Measurements from ENCODE around the gene ZNF45.
A peak's percentile ranks its signal among the peaks of the same experiment; 100 is the strongest.

Gene ZNF45
- long read RNA-seq, partial matches to known transcripts, result 4 of 24 reads
- long read RNA-seq, other reads (novel, unspliced or antisense), result 19 of 24 reads

- peak within 1 kb of the TSS; percentile 84 for H3K27ac ChIP-seq (replicated peaks)
- peak; percentile 73 to 93 for DNase-seq (ENCODE audit: low read depth in 1 of 2, low spot score in 1 of 2)
- TF ChIP-seq SPI1 (IDR thresholded peaks at IDR 0.05; ENCODE audit: borderline replicate concordance, low read depth) (peak; percentile 90), POLR2AphosphoS5 (IDR thresholded peaks at IDR 0.05; ENCODE audit: low read depth) (peak; percentile 29; the same call in 1 of the 2 replicates), GABPA (IDR thresholded peaks at IDR 0.05; ENCODE audit: low read depth) (peak; percentile 94), REST (IDR thresholded peaks at IDR 0.05; ENCODE audit: insufficient replicate concordance, low read depth) (no peak)
- H3K4me3 ChIP-seq (replicated peaks; ENCODE audit: insufficient read depth, low read length), result peak within 1 kb of the TSS; percentile 69
- H3K27me3 ChIP-seq (ENCODE audit: insufficient read depth, poor library complexity, severe bottlenecking), result no peaks in the 10 kb centered on the region
Observed at GRCh38 chr19:43934985-43935708, at the start of gene ZNF45. ZNF45 (minus strand) TSS chr19:43935282; CDS start chr19:43922185, 13,097 bp downstream.

- peak in 1 of 2 experiments; percentile 12 for DNase-seq (ENCODE audit: low read depth in 1 of 2, low spot score in 1 of 2)
- TF ChIP-seq POLR2AphosphoS5 (IDR thresholded peaks at IDR 0.05; ENCODE audit: low read depth), result no peak
- TF ChIP-seq GABPA (IDR thresholded peaks at IDR 0.05; ENCODE audit: low read depth), result no peak
- TF ChIP-seq REST (IDR thresholded peaks at IDR 0.05; ENCODE audit: insufficient replicate concordance, low read depth), result no peak
- TF ChIP-seq CTCF (IDR thresholded peaks at IDR 0.05; ENCODE audit: insufficient read depth, low read length), result no peak
- no peak for TF ChIP-seq SPI1 (IDR thresholded peaks at IDR 0.05; ENCODE audit: borderline replicate concordance, low read depth)
- no peaks in the 10 kb centered on the region for H3K27me3 ChIP-seq (ENCODE audit: insufficient read depth, poor library complexity, severe bottlenecking)
- peak overlapping the region; percentile 63 for H3K27ac ChIP-seq (replicated peaks)
- H3K4me3 ChIP-seq (replicated peaks; ENCODE audit: insufficient read depth, low read length), result peak overlapping the region; percentile 85
Observed at GRCh38 chr19:43984687-43985000, 49.6 kb upstream of the ZNF45 start.

GRCh38 chr19:43983912-43984686, 49.0 kb upstream of the ZNF45 start, which contains the start of gene ZNF155:
ZNF155 (plus strand) TSS chr19:43984188; CDS start chr19:43988544, 4,356 bp downstream.
- H3K27ac ChIP-seq (replicated peaks), result peak within 1 kb of the TSS; percentile 63
- DNase-seq (ENCODE audit: low read depth in 1 of 2, low spot score in 1 of 2), result peak; percentile 93
- no peaks in the 10 kb centered on the region for H3K27me3 ChIP-seq (ENCODE audit: insufficient read depth, poor library complexity, severe bottlenecking)
- H3K4me3 ChIP-seq (replicated peaks; ENCODE audit: insufficient read depth, low read length), result peak within 1 kb of the TSS; percentile 85
- TF ChIP-seq REST (IDR thresholded peaks at IDR 0.05; ENCODE audit: insufficient replicate concordance, low read depth), result no peak
- no peak for TF ChIP-seq CTCF (IDR thresholded peaks at IDR 0.05; ENCODE audit: insufficient read depth, low read length)
- peak; percentile 63; the same call in 1 of the 2 replicates for TF ChIP-seq SPI1 (IDR thresholded peaks at IDR 0.05; ENCODE audit: borderline replicate concordance, low read depth)
- peak; percentile 71 for TF ChIP-seq GABPA (IDR thresholded peaks at IDR 0.05; ENCODE audit: low read depth)

All from HL-60 (cell line).